T-helper 22 cell (primary cell): ENCODE measurements around the gene WNT3.
"Not testable (repeated sequence)": the region's sequence is repeated elsewhere in the genome, so short reads cannot be mapped to it uniquely, and the experiment has no call there.

Experiments
- DNase-seq: peaks from one replicate; pipeline ENCODE4 v3.0.0-alpha.2; 2020; ENCODE audit warnings: low read depth

Gene WNT3

DNA sequence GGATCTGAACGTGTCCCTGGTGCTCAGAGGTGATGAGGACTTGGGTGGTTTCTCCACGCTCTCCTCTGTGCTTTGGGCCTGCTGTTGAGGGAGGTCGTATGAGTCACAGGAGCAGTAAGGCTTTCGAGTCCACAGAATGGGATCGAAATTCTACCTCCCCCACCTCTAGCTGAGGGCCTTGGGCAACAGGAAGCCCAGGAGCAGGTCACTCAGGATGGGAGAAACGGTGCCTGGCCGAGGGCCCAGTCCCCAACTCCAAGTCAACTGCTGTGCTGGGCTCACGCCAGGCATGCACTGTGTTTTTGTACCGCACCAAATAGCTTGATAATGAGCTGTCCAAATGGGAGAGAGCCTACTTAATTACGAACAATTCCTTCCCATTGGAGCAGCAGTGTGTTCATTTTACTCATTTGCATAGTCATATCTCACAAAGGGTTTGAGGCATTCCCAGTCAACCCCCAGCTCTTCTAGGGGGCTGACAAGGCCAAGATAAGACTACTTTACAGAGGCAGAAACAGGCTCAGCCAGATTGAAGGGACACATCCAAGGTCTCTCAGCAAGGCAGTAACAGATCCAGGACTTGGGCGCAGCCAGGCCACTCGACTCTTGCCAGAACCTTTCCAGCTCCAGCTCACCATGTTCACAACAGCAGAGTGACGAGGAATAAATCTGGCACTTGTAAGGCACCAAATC, 53.6 kb downstream of the WNT3 start:
- DNase-seq = no peak

DNA sequence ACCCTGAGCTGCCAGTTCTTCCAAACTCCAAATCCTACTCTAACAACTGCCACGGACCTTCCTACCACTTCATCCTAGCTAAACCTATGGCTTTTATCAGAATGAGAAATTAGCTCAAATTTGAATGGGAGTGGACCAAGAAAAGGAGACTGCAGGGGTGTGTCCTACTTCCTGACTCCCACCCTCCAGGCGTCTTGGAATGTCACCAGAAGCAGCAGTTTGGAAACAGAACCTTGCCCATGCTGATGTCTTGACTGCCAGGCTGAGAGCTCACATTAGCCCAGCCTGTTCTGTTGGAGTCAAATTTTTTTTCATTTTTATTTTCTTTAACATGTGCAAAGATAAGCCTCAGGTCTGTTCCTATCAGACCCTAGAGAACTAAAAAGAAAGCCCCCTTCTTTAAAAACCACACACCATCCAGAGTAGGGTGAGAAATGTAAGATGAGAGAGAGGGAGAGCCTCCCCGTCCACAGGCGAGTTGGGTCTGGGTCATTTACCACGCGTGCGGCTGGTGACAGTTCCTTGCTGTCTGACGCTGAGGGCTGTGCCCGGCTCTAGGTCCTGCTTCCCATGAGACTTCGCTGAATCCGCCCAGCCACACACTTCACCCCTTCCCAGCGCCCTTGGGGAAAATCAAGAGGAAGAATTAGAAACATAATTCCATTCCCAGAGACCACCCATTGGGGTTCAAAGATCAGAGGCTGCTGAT, 54.3 kb downstream of the WNT3 start:
- DNase-seq = no peak

DNA sequence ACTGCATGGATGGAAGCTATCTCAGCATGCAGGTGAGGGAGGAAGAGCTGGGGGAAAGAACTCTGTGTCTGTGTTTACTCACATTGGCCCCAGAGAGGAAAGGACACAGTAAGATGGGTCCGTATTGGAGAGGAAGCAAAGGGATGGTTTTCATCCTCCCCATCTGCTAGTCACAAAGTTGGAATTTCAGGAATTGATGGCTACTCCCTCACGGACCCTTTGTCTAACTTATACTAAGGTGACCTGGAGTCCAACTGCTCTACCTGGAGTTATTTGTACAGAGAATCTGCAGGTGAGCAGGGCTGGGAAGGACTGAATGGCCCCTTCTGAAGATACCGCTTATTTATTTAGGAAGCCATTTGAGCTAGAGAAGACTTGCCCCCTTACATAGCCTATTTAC, 55.1 kb downstream of the WNT3 start:
- no peak for DNase-seq

DNA sequence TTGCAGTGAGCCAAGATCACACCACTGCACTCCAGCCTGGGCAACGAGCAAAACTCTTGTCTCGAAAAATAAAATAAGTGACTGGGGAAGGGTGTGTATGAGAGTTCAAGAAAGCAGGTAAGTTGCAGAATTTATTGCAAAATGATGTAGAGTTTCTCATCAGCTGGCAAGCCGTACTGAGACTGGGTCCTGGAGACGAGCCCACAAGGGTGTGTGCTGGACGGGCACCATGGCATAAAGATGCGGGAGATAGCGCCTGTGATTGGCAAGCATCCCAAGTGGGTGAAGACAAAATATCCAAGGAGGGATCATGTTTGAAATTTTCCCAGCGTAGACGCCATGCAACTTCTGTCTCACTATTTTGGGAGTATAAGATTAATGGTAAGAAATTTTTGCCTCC, 59.4 kb downstream of the WNT3 start:
- DNase-seq = no peak

DNA sequence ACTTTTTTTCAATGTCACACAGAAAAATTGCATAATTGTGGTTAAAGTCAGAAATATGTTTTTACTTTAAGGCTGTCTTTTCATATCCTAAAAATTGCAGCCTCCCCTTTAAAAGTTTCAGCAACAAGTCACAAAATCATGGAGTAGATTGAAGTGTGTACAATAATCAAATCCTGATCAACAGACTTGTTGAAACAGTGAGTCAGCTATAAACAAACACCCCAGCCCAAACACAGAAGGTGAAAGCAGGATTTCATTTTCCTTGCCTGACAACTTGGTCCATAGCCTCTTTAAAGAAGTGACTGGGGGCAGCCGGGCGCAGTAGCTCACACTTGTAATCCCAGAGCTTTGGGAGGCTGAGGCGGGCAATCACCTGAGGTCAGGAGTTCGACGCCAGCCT, 59.9 kb downstream of the WNT3 start:
- no peak for DNase-seq

DNA sequence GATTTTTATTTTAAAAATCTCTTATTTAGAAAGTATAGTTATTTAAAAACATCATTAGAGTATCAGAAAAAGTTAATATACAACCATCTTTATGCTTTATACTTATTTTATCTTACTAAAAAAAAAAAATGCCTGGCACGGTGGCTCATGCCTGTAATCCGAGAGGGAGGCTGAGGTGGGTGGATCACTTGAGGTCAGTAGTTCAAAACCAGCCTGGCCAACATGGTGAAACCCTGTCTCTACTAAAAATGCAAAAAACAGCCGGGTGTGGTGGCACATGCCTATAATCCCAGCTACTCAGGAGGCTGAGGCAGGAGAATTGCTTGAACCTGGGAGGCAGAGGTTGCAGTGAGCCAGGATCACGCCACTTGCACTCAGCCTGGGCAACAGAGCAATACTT, 60.9 kb downstream of the WNT3 start:
- DNase-seq = not testable (repeated sequence)

DNA sequence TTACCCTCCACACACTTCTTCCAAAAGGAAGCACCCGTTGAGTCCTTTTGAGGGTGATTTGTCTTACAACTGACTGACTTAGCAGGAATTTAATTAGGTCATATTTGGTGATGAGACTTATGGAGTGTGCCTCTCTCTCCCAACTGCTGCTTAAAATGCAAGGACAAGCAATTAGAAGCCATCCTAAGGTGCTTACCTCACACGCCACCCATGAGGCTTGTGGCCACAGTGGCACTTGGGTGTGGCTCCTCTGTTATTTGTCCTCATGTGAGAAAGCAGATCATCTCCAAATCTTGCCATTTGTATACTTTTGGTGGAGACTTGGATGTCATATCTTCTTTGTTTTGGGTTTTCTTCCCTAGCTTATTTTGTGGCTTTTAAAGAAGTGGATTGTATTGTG, 61.6 kb downstream of the WNT3 start:
- DNase-seq = no peak

DNA sequence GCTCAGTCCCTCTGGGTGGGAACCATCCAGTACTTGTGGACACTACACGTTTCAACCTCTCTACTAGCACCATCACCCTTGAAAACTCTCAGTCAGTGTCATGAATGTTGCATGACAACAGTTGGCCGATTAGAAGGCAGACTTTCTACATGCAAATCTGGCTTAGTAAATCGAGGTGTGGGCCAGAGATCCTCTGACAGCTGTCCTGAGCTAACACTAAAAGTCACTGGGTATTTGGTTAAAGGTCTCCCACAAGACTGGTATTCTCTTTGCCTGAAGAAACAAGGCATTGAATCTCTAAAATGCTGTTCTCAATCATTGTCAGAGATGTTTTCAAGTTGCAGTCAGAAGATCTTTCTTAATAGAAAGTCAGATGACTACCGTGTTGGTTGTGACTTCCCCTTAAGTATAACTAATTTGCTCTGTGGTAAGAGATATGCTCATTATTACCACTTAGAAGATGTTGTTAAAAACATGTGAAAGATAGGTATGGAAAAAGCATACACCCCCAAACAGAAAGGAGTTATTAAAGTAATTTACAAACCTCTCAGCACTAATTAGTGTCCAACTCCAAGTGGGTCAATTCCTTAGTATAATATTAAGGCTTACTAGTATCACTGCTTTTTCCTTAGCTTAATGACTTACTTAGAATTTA, 62.3 kb downstream of the WNT3 start:
- no peak for DNase-seq

DNA sequence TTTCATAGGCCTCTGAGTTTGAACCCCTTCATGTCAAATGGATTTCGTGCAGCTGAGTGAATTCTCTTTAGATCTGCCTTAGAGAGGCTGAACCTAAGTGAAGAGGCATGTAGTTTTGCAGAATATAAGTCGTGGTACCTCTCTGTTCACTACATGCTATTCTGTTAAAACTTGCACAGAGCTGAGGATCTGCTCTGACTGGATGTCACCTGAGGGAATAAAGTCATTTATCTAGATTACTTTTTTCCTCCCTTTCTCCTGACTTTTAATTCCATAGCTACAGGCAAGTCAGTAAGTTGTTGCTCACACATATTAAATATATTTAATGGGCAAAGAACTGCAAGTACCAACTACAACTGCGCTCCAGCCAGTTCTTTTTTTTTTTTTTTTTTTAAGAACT, 64.7 kb downstream of the WNT3 start:
- no peak for DNase-seq

DNA sequence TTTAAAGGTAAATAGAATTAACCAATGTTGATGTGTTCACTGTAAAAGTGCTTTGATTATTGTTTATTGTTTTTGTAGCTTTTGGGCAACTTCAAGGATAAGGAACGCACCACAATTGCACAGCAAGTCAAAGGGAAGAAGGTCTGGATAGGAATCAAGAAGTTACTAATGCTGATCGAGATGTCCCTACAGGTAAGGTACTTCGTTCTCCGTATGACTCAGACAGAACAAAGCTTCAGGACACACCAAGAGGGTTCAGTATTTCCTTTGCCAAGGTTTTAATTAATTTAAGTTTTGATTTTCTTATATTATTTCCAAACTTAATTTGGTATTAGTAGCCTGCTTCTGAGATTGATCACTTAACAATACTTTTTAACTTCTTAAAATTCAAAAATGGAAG, 67.1 kb downstream of the WNT3 start:
- DNase-seq = no peak

DNA sequence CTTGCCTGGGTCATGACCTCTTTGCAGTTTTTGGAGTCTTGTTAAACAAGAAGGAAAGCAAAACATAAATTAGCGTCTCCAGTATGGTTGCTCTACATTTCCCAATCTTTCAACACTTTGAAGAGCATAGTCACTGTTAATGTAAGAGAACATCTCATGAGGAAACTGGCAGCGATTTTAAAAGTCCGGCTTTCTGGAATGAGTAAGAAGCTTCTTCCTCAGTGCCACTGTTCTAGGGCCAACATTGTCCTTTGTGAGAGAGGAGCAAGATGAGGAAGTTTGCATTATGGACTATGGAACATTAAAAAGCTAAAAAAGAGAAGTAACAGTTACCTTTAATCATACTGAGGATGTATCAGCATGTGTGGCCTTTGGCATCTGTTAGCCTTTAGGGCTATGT, 73.1 kb downstream of the WNT3 start:
- no peak for DNase-seq

DNA sequence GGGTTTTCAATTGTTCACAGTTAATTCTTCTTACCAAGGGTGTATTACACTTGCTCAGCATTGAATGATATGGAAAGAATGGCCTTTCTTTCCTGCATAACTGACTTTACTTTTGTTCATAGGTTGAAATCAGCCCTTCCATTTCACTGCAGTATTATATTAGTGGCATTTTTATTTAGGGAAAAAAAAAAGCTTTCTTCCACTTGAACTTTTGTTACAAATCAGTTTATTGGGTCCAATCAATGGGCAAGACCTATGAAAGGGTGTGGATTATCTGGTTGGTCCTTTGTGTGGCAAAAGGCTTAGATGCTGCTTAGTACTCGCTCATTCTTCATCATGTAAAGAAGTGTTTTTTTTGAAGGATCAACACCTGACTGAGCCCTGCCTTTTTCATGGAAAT, 74.1 kb downstream of the WNT3 start:
- no peak for DNase-seq

DNA sequence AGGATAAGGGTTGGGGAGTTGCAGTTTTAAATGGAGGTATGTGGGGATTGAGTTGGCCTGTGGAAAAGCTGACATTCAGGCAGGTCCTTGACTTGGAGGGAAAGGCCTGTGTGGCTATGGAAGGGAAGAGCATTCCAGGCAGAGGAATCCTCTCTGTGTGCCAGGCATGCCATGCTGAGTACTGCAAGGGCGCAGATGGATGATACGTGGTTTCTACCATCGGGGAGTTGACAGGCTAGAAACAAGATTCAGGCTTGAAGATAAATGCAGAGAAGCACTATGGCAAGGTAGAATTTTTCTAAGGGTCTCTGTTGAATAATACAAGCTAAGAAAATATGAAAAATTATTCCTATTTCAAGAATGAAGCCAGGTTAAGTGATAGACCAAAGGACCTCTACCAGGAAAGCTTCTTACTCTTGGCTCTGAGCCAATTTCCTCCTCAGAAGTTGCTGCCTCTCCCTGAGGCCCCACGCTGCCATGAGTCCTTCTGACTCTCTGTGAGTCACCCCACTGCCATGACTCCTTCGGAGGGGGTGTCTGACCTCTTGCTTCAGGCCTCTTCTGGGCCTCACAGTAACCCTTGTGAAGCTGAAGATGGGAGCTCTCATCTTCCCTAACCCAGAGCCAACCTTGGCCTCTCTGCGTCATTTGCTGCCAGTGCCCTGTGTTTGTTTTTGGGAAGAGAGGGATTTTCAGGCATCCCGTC, 75.8 kb downstream of the WNT3 start:
- DNase-seq = no peak

DNA sequence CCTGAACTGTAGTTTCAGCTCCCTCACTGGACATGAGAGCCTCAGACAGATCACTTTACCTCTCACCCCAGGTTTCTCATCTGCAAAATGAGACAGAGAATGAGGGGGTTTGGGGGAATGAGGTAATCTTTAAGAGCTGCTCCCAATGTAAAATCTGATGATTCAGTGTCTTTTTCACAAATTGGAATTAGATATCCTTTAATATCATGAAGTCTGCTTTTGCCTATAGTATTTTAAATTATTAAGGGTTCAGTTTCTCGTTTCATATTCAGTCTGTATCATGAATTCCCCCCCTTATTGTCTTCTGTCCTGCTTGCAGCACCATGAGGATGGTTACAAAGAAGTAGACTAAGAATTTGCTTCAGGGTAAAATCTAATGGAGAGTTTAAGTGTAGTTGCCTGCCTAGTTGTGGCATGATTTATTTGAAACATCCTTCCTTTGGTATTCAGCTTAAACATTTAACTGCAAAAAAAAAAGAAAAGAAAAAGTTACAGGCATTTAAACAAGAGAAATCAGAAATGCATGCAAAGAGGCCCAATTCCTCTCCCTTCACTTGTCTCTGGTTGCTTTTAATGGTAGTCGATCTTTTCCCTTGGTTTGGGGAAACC, 77.3 kb downstream of the WNT3 start:
- DNase-seq = no peak

DNA sequence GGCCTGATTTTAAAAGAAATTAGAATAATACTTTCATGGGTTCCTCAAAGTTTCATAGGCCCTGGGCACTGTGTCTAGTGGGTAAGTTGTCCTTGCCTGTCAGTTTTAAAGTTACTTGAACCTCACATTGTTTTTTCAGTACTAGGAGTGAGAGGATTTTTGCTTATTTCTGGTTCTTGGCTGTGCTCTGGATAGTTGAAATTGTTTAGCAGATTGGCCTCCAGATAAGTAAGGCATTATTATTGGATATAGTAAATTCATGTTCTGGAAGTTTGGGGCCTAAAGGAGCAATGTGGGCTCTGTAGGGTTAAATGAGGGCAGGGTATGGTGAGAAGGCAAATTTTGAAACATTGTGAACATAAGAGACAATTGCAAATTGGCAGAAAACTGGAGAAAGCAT, 78.5 kb downstream of the WNT3 start:
- no peak for DNase-seq

DNA sequence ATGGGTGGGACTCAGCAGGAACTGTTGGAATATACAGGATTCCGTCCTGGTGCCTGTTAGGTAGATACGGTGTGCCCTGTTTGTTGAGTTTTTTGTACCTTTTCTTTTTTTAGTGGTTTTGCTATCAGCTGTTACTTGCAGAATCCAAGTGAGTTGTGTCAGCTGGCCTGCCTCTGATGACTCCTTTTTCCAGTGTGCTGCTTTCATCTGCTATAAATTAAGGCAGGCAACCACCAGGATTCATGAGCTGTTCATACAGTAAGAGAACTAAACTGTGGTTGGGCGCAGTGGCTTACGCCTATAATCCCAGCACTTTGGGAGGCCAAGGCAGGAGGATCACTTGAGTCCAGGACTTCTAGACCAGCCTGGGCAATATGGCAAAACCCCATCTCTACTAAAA, 79.9 kb downstream of the WNT3 start:
- DNase-seq = no peak

DNA sequence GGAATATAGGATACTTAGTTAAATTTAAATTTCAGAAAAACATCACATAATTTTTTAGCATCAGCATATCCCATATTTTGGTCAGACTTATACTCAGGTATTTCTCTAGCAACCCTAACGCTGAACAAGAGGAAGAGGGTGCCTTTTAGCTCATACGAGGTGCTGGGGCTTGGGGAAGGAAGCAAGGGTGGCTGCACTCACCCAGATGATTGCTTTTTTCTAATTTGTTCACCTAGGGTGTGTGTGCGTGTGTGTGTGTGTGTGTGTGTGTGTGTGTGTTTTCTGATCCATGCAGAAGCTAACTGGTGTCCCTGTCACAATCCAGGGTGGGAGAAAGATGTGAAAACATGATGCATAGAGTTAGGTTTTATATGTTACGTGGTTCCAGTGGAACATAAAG, 81.2 kb downstream of the WNT3 start:
- no peak for DNase-seq

DNA sequence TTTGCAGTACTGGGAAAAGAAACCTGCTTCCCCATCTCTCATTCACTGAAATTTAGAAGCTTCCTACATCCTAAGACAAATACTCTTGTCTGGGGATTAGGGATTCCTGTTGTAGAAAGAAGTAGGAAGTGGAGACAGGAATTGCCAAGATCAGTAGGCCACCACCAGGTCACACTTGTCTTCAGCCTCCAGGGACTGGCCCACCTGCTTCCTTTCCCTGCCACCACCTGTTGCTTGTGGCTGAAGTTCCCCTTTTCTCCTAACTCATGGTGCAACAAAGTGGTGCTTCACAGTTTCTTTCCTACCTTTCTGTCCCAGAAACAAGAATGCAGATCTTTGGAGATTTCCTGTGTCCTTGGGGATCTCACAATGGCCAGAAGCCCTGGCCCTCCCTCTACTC, 82.4 kb downstream of the WNT3 start:
- DNase-seq = no peak

DNA sequence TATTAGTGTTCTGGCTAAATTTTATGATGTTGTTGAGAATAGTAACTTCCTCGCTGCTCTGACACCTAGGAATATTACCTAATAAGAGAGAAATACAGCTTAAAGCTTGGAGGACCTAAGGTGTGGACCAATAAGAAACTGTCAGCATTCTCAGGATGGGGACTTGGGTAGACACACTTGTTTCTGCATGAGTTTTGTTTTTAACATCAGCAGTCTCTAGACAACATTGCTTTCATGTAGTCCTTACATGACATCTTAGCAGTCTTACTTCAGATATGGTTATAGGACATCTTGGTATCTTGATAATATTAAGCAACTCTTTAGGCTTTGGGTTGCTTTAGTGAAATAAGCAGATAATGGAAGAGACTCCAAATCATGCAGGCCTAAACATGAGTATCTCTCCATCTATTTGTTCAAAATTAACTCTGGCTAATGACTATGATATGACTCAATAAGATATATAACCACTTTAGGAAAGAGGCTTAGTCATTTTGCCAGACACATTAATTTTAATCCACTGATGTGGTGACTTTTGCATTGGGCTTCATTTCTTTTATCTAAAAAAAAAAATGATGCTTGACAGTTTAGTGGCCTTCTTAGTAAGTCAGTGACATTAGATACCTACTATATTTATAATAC, 84.5 kb downstream of the WNT3 start:
- no peak for DNase-seq

DNA sequence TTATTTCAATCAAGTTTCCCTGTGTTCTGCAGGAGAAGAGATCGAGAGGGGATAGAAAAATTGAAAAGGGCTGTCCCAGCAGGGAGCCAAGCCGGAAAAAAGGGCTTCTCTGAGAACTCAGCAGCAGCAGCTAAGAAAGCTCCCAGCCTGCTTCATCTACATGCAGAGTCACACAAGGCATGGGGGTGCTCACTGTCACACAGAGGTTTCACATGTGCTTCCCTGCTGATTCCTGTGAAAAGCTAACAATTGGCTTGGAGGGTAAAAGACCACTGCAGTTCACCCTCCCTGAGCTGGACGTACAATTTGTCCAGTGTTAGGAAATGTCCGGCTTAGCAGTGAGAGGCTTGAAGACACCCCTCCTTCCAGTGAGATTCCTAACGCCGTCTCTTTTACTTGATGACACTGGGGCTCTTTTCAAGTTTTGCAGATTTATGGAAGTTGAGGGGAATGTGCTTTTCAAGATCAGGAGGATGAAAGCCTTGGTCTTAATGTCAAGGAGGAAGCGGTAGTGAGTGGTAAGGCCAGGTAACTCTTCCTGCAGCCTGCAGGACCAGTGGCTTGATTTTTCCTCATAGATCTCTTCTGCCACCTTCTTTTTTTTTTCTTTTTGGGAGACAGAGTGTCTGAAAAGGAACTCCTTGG, 85.6 kb downstream of the WNT3 start:
- no peak for DNase-seq

DNA sequence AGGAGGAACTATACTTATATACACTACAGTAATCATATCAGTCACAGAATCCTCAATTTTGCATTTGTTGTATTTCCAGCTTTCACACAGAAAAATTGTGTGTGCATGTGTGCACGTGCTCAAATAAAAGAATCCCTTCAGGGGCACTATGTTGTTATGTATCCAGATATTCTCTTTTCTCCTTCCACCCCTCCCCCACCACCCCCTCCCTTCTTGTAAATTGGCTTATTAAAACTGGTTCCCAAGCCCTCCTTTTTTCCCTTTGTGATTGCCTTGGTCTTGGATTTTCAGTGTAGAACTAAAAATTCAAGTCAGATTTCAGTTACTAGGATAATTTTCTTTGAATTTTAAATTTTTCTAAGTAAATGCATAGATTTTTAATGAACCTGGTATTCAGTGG, 86.3 kb downstream of the WNT3 start:
- DNase-seq = no peak

DNA sequence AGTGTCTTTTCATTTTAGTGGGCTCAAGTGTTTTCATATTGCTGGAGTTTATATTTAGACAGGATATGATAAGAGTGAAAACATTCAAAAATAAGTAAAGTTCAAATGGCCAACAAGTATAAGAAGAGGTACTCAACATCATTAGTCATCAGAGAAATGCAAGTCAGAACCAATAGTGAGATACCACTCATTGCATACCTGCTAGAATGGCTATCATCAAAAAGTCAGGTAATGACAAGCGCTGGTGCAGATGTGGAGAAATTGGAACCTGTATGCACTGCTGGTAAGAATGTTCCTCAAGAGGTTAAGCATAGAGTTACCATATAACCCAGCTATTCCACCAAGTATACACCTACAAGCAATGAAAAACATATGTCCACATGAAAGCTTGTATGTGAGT, 87.8 kb downstream of the WNT3 start:
- DNase-seq = no peak
